AG09309 (cell line): ENCODE data around the gene IDH3A.

Source experiments
- DNase-seq: peaks from one replicate; pipeline ENCODE4 v3.0.0-alpha.2; 2010; ENCODE audit warnings: low read depth
- H3K4me3 ChIP-seq: 2 replicates; pipeline ENCODE4 v1.5.1; 2011; ENCODE audit warnings: mild to moderate bottlenecking, low read depth, low read length, moderate library complexity; ENCODE audit not compliant: control insufficient read depth
- CTCF ChIP-seq: IDR thresholded peaks from 2 replicates; pipeline ENCODE4 v1.5.1; 2011; ENCODE audit warnings: mild to moderate bottlenecking, low read depth, low read length, inconsistent platforms; ENCODE audit not compliant: insufficient read depth, control insufficient read depth; ENCODE audit errors: missing control alignments

Gene IDH3A

DNA sequence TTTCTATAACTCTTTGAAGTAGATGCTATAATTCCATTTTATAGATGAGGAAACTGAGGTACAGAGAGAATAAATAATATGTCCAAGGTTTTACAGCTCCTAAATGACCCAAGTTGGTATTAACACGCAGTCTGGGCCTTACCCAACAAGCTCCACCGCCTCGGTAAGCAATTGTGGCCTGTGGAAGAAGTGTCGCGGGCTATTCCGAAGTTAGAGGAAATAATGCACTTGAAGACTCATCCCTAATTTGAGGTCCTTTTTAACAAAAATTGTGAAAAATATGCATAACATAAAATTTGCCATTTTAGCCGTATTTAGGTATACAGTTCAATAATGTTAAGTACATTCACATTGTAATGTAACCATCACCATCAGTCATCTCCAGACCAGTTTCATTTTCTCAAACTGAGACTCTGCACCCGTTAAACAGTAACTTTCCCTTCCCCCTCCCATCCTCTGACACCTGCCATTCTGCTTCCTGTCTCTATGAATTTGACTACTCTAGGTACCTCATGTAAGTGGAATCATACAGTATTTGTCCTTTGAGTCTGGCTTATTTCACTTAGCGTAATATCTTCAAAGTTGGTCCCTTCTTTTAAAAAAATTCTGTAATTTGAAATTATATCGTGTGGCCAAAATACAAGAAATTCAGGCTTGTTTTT is 18.2 kb downstream of the IDH3A start:
- DNase-seq = no peak
- no peak for TF ChIP-seq CTCF
- H3K4me3 ChIP-seq = no peak overlapping the region

DNA sequence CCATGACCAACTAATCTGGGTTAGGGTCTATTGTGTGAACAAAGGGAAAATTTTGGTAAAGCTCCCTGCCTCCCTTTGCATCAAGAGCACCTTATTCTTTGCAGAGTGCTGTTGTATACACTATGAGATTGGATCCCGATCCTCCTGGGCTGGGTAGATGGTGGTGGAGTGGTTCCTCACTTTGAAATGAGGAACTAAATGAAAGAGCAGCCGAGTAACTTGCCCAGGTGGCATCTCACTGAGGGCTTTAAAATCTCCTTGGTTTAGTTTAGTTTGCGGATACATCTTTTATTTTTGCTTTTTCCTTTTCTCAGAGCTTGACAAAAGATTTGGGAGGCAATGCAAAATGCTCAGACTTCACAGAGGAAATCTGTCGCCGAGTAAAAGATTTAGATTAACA is 19.4 kb downstream of the IDH3A start:
- no peak overlapping the region for H3K4me3 ChIP-seq
- DNase-seq = no peak
- no peak for TF ChIP-seq CTCF

- no peak for DNase-seq
- no peak overlapping the region for H3K4me3 ChIP-seq
- no peak for TF ChIP-seq CTCF
These were observed 21.9 kb downstream of the IDH3A start for GRCh38 chr15:78170848-78171773.

DNA sequence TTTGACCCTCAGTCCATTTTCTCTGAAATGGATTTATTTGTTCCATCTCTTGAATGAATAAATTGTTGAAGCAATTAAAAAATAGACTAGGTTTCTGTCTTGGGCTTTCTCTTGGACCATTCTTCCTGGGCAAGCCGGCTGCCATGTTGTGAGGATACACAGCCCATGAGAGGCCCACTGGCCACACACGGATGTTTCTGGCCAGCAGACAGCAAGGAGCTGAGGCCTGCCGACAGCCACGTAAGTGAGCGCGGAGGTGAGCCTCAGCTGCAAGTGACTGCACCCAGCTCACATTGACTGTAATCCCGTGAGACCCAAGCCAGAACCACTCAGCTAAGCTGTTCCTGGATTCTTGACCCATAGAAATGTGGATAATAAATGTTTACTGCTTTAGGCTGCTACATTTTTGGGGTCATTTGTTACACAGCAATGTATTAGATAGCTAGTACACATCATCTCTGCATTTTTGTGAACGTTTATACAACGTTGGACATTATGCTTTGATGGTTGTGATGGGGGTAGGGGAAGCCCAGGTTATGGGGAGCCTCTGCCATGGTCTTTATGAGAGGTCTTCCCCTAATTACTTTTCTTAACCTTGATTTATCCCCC is 22.8 kb downstream of the IDH3A start:
- H3K4me3 ChIP-seq = no peak overlapping the region
- no peak for TF ChIP-seq CTCF
- no peak for DNase-seq

GRCh38 chr15:78174401-78174800 is 25.2 kb downstream of the IDH3A start:
- no peak for DNase-seq
- no peak for TF ChIP-seq CTCF

DNA sequence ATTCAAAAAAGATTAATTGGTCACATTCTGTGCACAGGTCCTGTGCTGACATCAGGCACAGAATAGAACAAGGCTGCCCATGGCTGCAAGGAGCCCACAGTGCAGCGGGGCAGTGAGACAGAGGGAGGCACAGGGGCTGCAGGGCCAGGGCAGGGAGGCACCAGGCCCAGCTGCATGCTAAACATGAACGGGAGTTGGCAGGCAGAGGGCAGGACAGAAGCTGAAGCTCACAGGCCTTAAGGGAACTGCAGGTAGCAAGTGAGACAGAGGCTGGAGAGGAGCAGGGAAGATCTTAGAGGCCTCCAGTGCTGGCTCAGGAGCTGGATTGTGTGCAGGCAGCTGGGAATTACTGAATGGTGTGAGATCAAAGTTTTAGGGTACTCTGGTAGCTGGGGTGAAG is 26.2 kb downstream of the IDH3A start:
- DNase-seq = no peak
- TF ChIP-seq CTCF = no peak
- no peak overlapping the region for H3K4me3 ChIP-seq

More at GRCh38 chr15:78174401-78174800, 25.2 kb downstream of the IDH3A start:
- no peak overlapping the region for H3K4me3 ChIP-seq
